Panc1 (cell line): ENCODE data around the gene RPL37A. TPM values are rescaled to one million over a fixed set of nuclear protein-coding genes. Genes with fewer than 3 reads are reported as not detected.

Experiments
- ATAC-seq: fragments of 200-7000 bp; cut with Tn5 transposase; 2 replicates; pipeline ENCODE4 v1.9.1; 2020; ENCODE audit warnings: mild to moderate bottlenecking, moderate library complexity
- BruUV-seq: library from RNA; stranded (reverse); fragments of 400-500 nt; replicated peaks from 2 replicates; lab custom pipeline; 2021; lab: Mats Ljungman, UMichigan
- CTCF ChIA-PET: fragments of 300-600 bp; sonication (Branson Sonifier 250); formaldehyde crosslinking; loops from one replicate; lab custom pipeline; 2022; ENCODE audit warnings: antibody characterized with exemption; lab: Charles Lee
- POLR2A ChIA-PET: fragments of 300-600 bp; sonication (Branson Sonifier 250); formaldehyde crosslinking; loops from one replicate; lab custom pipeline; 2022; ENCODE audit warnings: antibody characterized with exemption; lab: Charles Lee
- DNase-seq: peaks from one replicate; pipeline ENCODE4 v3.0.0-alpha.2; 2010; ENCODE audit warnings: low read depth, low spot score
- H3K27ac ChIP-seq: 2 replicates; pipeline ENCODE4 v1.5.1; 2011; ENCODE audit warnings: mild to moderate bottlenecking, low read length, inconsistent platforms
- H3K27me3 ChIP-seq: fragments of 200-500 bp; sonication (Bioruptor generic); 2 replicates; pipeline ENCODE4 v1.6.0; 2014; ENCODE audit warnings: low read length, inconsistent platforms; ENCODE audit not compliant: control insufficient read depth, insufficient read depth
- H3K36me3 ChIP-seq: fragments of 200-500 bp; sonication (Bioruptor generic); 2 replicates; pipeline ENCODE4 v1.5.1; 2014; ENCODE audit warnings: inconsistent platforms, mild to moderate bottlenecking, low read length, moderate library complexity; ENCODE audit not compliant: control insufficient read depth, insufficient read depth
- H3K4me1 ChIP-seq: 2 replicates; pipeline ENCODE4 v1.5.1; 2011; ENCODE audit warnings: inconsistent platforms, mild to moderate bottlenecking, low read length, moderate library complexity; ENCODE audit not compliant: control insufficient read depth, insufficient read depth
- H3K4me3 ChIP-seq, 2 experiments: 2 replicates each; pipeline ENCODE4 v1.5.1; 2011 to 2012; ENCODE audit warnings: low read depth in 2 of 2, low read length in 2 of 2, mild to moderate bottlenecking in 2 of 2, inconsistent platforms in 1 of 2, moderate library complexity in 1 of 2
- H3K9me3 ChIP-seq: fragments of 200-500 bp; sonication (Bioruptor generic); 2 replicates; pipeline ENCODE4 v1.5.1; 2014; ENCODE audit warnings: low read depth, mild to moderate bottlenecking, inconsistent platforms, low read length, moderate library complexity; ENCODE audit not compliant: control insufficient read depth, insufficient read depth
- CTCF ChIP-seq: fragments of 450-650 bp; IDR thresholded peaks from 2 replicates; pipeline ENCODE4 v1.5.1; 2017; ENCODE audit warnings: mild to moderate bottlenecking
- POLR2AphosphoS5 ChIP-seq: IDR thresholded peaks from 2 replicates; pipeline ENCODE4 v1.6.1; 2012; ENCODE audit warnings: mild to moderate bottlenecking, low read depth, low read length, moderate library complexity
- REST ChIP-seq, 2 experiments: IDR thresholded peaks; 2 replicates each; pipeline ENCODE4 v1.6.1; 2011 to 2012; ENCODE audit warnings: low read depth in 2 of 2, control low read depth in 1 of 2, low read length in 1 of 2, mild to moderate bottlenecking in 1 of 2, moderate library complexity in 1 of 2; ENCODE audit not compliant: insufficient read depth in 1 of 2
- SIN3A ChIP-seq: IDR thresholded peaks from 2 replicates; pipeline ENCODE4 v1.6.1; 2012; ENCODE audit warnings: low read depth, mild to moderate bottlenecking, low read length, moderate library complexity, borderline replicate concordance; ENCODE audit not compliant: insufficient read depth
- TCF7L2 ChIP-seq: IDR thresholded peaks from 2 replicates; pipeline ENCODE4 v1.6.1; 2011; ENCODE audit warnings: mild to moderate bottlenecking, low read depth, low read length, inconsistent platforms
- in situ Hi-C: cut with HindIII; loops from 2 replicates; pipeline ENCODE4 v1.10.0; 2016; ENCODE audit warnings: low sequenced_read_pairs, low pct_unique_long_range_greater_than_20kb
- intact Hi-C: fragments of 100-400 bp; cut with micrococcal nuclease; formaldehyde crosslinking; loops from one replicate; pipeline ENCODE4 v1.10.0; 2022; ENCODE audit not compliant: unreplicated experiment
- total RNA-seq: library from RNA; stranded (reverse); gene quantifications from one replicate; pipeline ENCODE4 v1.2.1, GENCODE V29; 2021; ENCODE audit not compliant: unreplicated experiment

Gene RPL37A
- total RNA-seq, 1 experiment from 2014 or later: 1,826 TPM

- intact Hi-C loops (no loop called here), in situ Hi-C loops (no loop called here)
- TF ChIP-seq POLR2AphosphoS5 (no peak), TCF7L2 (no peak), SIN3A (no peak)
- no peak overlapping the region for H3K27ac ChIP-seq
- POLR2A ChIA-PET: no interaction called here
- H3K27me3 ChIP-seq: no peaks in the 10 kb centered on the region
- no peak for DNase-seq
- no peak overlapping the region for H3K4me3 ChIP-seq
- CTCF ChIA-PET: no interaction called here
- no peaks in the 10 kb centered on the region for H3K4me1 ChIP-seq
- no peak for ATAC-seq
- H3K9me3 ChIP-seq: no peaks in the 10 kb centered on the region
- no peaks in the 10 kb centered on the region for H3K36me3 ChIP-seq
- no TSS peak for BruUV-seq
Observed at GRCh38 chr2:216463148-216463547, 35.5 kb upstream of the RPL37A start.

- no TSS peak for BruUV-seq
- H3K4me1 ChIP-seq: no peaks in the 10 kb centered on the region
- CTCF ChIA-PET: no interaction called here
- H3K36me3 ChIP-seq: no peaks in the 10 kb centered on the region
- no peaks in the 10 kb centered on the region for H3K27me3 ChIP-seq
- ATAC-seq: no peak
- in situ Hi-C loops (no loop called here), intact Hi-C loops (no loop called here)
- H3K27ac ChIP-seq: no peak overlapping the region
- H3K9me3 ChIP-seq: no peaks in the 10 kb centered on the region
- no peak overlapping the region for H3K4me3 ChIP-seq
- TF ChIP-seq REST (IDR thresholded peaks at IDR 0.05; ENCODE audit: insufficient read depth in 1 of 2, low read depth in 2 of 2, low read length in 1 of 2) (no peak), SIN3A (no peak), CTCF (no peak), POLR2AphosphoS5 (no peak), TCF7L2 (no peak)
- no peak for DNase-seq
- POLR2A ChIA-PET: interaction anchor here (0.6 kb wide), 1 partner anchor 45 kb away, joined by 3 read pairs; no protein-coding TSS in a partner anchor
Observed at GRCh38 chr2:216464104-216464720, 34.4 kb upstream of the RPL37A start.

GRCh38 chr2:216465579-216466195 lies 33.0 kb upstream of the RPL37A start:
- DNase-seq (no peak), ATAC-seq (no peak)
- ChIA-PET CTCF (no interaction called here), POLR2A (no interaction called here)
- Histone ChIP-seq H3K4me3 (no peak overlapping the region), H3K27ac (no peak overlapping the region), H3K9me3 (no peaks in the 10 kb centered on the region), H3K27me3 (no peaks in the 10 kb centered on the region), H3K36me3 (no peaks in the 10 kb centered on the region), H3K4me1 (no peaks in the 10 kb centered on the region)
- in situ Hi-C loops: no loop called here
- intact Hi-C loops: no loop called here
- BruUV-seq: no TSS peak
- TF ChIP-seq SIN3A (no peak), TCF7L2 (no peak)
